Amniotic epithelial cell (primary cell): ENCODE results near the gene BCCIP.

Experiments
- DNase-seq: peaks from one replicate; pipeline ENCODE4 v3.0.0-alpha.2; 2010; ENCODE audit warnings: low read depth

BCCIP gene

GRCh38 chr10:125844751-125845221 is 21.4 kb downstream of the BCCIP start:
- no peak for DNase-seq

GRCh38 chr10:125845617-125846016 is 22.3 kb downstream of the BCCIP start:
- no peak for DNase-seq

- DNase-seq, result no peak
Observed at GRCh38 chr10:125846894-125847293, 23.5 kb downstream of the BCCIP start.

- DNase-seq, result no peak
Observed at GRCh38 chr10:125848371-125848770, 25.0 kb downstream of the BCCIP start.

GRCh38 chr10:125848857-125849256 is 25.5 kb downstream of the BCCIP start:
- DNase-seq, result no peak

GRCh38 chr10:125849448-125849847 is 26.1 kb downstream of the BCCIP start:
- no peak for DNase-seq

- DNase-seq, result no peak
Observed at GRCh38 chr10:125850766-125851731, 27.7 kb downstream of the BCCIP start.

- DNase-seq, result no peak
Observed at GRCh38 chr10:125852487-125852886, 29.1 kb downstream of the BCCIP start.

- no peak for DNase-seq
Observed at GRCh38 chr10:125857185-125857760, 33.9 kb downstream of the BCCIP start.

GRCh38 chr10:125859128-125859817 is 35.9 kb downstream of the BCCIP start:
- no peak for DNase-seq

- DNase-seq, result no peak
Observed at GRCh38 chr10:125865120-125865519, 41.8 kb downstream of the BCCIP start.

GRCh38 chr10:125866421-125867029 is 43.2 kb downstream of the BCCIP start:
- DNase-seq, result no peak

- DNase-seq, result peak; percentile 61
Observed at GRCh38 chr10:125868372-125868975, 45.1 kb downstream of the BCCIP start.

GRCh38 chr10:125871338-125871737 is 48.0 kb downstream of the BCCIP start:
- DNase-seq, result no peak

- DNase-seq, result peak; percentile 83
Observed at GRCh38 chr10:125878957-125879835, 55.9 kb downstream of the BCCIP start.

GRCh38 chr10:125880719-125881118 is 57.4 kb downstream of the BCCIP start:
- peak; percentile 68 for DNase-seq

GRCh38 chr10:125881192-125881591 is 57.8 kb downstream of the BCCIP start, which contains the start of gene DHX32:
Gene DHX32 (minus strand): TSS chr10:125881292. CDS start chr10:125880824, 468 bp downstream.
- no peak for DNase-seq

- DNase-seq, result no peak
Observed at GRCh38 chr10:125882596-125882995, 59.2 kb downstream of the BCCIP start.

GRCh38 chr10:125883211-125883610 is 59.9 kb downstream of the BCCIP start:
- no peak for DNase-seq
